Erythroblast (primary cell): ENCODE measurements around the gene ABR.

ENCODE experiments used
- GATA1 ChIP-seq: IDR thresholded peaks from 2 replicates; pipeline ENCODE4 v1.6.1; 2011; ENCODE audit warnings: low read depth, mild to moderate bottlenecking, control low read depth, low read length, moderate library complexity
- POLR2A ChIP-seq: IDR thresholded peaks from 2 replicates; pipeline ENCODE4 v1.6.1; 2011; ENCODE audit warnings: mild to moderate bottlenecking, low read length

GRCh38 chr17:953767-954166 is 226.0 kb downstream of the ABR start:
- TF ChIP-seq POLR2A, result no peak
- no peak for TF ChIP-seq GATA1
